ENCODE measurements around the gene PSORS1C1.

Gene PSORS1C1

GRCh38 chr6:31128093-31128676 is 13.6 kb downstream of the PSORS1C1 start:
- DNase-seq: peak; percentile 86

GRCh38 chr6:31129130-31129529 is 14.5 kb downstream of the PSORS1C1 start:
- no peak for DNase-seq

GRCh38 chr6:31130751-31131150 is 16.2 kb downstream of the PSORS1C1 start:
- no peak for DNase-seq

GRCh38 chr6:31131595-31131994 is 17.0 kb downstream of the PSORS1C1 start:
- no peak for DNase-seq

- DNase-seq: no peak
Measured at GRCh38 chr6:31132806-31133205, 18.2 kb downstream of the PSORS1C1 start.

GRCh38 chr6:31135710-31136109 is 21.1 kb downstream of the PSORS1C1 start:
- DNase-seq: no peak

- no peak for DNase-seq
Measured at GRCh38 chr6:31138982-31139381, 24.4 kb downstream of the PSORS1C1 start, which contains the start of gene PSORS1C2. Gene PSORS1C2 (minus strand): TSS chr6:31139066. CDS start chr6:31139026, 40 bp downstream.

- DNase-seq: no peak
Measured at GRCh38 chr6:31139599-31139998, 25.0 kb downstream of the PSORS1C1 start.

GRCh38 chr6:31140643-31141042 is 26.0 kb downstream of the PSORS1C1 start:
- DNase-seq: no peak

- no peak for DNase-seq
Measured at GRCh38 chr6:31142361-31142761, 27.8 kb downstream of the PSORS1C1 start.

GRCh38 chr6:31143148-31143547 is 28.5 kb downstream of the PSORS1C1 start:
- no peak for DNase-seq

- DNase-seq: no peak
Measured at GRCh38 chr6:31144296-31144969, 29.8 kb downstream of the PSORS1C1 start.

GRCh38 chr6:31144970-31145340 is 30.4 kb downstream of the PSORS1C1 start:
- DNase-seq: no peak

- DNase-seq: no peak
Measured at GRCh38 chr6:31145386-31145785, 30.8 kb downstream of the PSORS1C1 start.

GRCh38 chr6:31149827-31150447 is 35.3 kb downstream of the PSORS1C1 start:
- no peak for DNase-seq

- DNase-seq: no peak
Measured at GRCh38 chr6:31152781-31153180, 38.2 kb downstream of the PSORS1C1 start.

- no peak for DNase-seq
Measured at GRCh38 chr6:31154436-31154835, 39.8 kb downstream of the PSORS1C1 start.

GRCh38 chr6:31156641-31157040 is 42.0 kb downstream of the PSORS1C1 start:
- DNase-seq: no peak

GRCh38 chr6:31157513-31158139 is 43.0 kb downstream of the PSORS1C1 start, which contains the start of gene CCHCR1:
Gene CCHCR1 (minus strand): TSS chr6:31157802. CDS start chr6:31157600, 202 bp downstream.
- no peak for DNase-seq

GRCh38 chr6:31158140-31158862 is 43.7 kb downstream of the PSORS1C1 start, which contains the start of gene TCF19:
Gene TCF19 (plus strand): TSS chr6:31158589. CDS start chr6:31159470, 881 bp downstream.
- peak; percentile 99 for DNase-seq

GRCh38 chr6:31158863-31159855 is 44.6 kb downstream of the PSORS1C1 start:
- peak; percentile 66 for DNase-seq

All from activated CD8-positive, alpha-beta memory T cell treated with anti-CD3 and anti-CD28 coated beads, Interleukin-2, amount 50 U/mL, for 48 hours (primary cell).